Suppressor macrophage treated with lipopolysaccharide for 4 hours (primary cell): Measurements from ENCODE around the gene GPR180.

Experiments used
- DNase-seq: peaks from one replicate; pipeline ENCODE4 v3.0.0-alpha.2; 2020

Gene GPR180

GRCh38 chr13:94657167-94657566, 55.5 kb downstream of the GPR180 start:
- DNase-seq: peak; percentile 15

- DNase-seq: no peak
These were observed 57.4 kb downstream of the GPR180 start for GRCh38 chr13:94658926-94659597.

GRCh38 chr13:94659598-94659946, 57.9 kb downstream of the GPR180 start:
- DNase-seq: no peak

DNA sequence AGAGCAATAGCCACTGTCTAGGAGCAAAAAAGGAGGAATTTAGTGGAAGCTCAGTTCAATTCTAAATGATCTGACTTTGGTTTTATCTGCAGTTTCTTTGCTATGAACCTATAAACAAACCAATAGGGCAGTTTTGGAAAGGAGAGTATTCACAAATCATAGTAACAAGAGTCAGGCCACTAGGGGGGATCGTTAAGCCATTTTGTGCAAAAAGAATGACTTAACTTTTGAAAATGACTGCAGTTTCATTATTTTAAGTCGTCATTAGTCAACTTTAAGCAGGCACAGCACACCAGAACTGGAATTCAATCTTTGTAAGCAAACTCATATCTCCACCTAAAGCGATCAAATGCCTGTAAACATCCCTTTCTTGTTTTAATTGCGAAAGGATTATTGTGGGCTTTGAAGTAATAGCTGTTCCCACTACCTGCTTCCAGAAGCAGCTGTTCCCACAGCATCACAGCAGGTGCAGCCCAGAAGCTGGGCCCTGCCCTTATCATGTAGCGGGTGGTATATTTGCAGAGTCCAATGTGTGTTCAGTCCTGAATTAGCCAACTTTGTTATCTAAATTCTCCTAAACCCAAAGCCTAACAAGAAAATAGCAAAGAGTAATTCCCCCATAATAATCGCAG, 59.2 kb downstream of the GPR180 start:
- DNase-seq: peak; percentile 4

DNA sequence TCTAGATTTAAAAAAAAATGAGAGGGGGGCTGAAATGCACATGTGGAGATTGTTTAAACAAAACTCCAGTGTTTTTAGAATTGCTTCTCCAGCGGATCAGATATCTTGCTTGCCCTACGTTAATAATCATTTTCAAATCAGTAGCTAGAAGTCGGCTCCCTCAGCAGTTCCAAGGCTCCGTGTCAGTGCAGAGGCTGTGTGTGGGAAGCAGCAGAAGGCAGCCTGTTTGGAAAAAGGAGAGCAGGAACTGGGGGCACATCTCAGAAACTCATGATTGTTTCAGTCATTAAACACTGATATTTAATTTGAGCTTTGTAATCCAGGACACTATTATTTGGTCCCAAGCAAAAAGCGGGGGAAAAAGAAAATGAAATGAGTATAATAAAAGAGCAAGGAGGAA, 59.7 kb downstream of the GPR180 start:
- DNase-seq: no peak

- DNase-seq: no peak
These were observed 60.8 kb downstream of the GPR180 start for GRCh38 chr13:94662274-94662945.

- no peak for DNase-seq
These were observed 63.2 kb downstream of the GPR180 start for GRCh38 chr13:94664889-94665288.

GRCh38 chr13:94666065-94666464, 64.4 kb downstream of the GPR180 start:
- DNase-seq: peak; percentile 19

DNA sequence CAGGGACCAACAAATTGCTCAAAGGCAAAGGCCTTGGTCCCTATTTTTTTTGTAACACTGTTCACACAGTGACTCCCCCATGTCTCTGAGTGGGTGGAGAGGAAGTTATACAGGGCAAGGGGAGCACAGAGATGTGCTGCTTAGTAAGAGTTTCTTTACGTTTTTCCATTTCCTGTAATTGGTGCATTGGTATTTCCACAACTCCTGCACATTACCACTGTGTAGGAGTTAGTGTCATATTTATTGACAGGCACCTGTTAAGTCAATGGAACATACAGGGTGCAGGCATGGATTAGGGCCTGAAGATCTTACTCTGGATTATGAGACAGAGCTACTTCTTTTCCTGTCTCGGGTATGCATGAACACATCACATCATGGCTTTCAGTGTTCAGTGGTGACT, 65.5 kb downstream of the GPR180 start:
- DNase-seq: peak; percentile 9

DNA sequence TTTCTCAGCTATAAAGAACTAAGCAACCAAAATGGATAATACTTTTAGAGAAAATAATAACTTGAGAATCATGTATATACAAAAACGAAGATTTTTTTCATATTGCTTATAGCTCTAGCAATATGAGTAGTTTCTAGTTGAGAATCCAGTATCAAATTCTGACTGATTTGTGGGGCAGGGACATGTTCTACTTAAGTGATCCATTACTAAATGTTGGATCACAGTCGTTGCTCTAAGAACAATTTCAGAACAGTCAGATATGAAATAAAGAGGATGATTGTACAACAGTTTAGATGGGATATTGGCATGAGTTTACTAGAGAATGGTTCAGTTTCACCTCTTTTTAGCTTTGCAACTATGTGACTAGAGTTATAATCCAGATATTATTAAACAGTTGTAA, 70.7 kb downstream of the GPR180 start:
- no peak for DNase-seq

DNA sequence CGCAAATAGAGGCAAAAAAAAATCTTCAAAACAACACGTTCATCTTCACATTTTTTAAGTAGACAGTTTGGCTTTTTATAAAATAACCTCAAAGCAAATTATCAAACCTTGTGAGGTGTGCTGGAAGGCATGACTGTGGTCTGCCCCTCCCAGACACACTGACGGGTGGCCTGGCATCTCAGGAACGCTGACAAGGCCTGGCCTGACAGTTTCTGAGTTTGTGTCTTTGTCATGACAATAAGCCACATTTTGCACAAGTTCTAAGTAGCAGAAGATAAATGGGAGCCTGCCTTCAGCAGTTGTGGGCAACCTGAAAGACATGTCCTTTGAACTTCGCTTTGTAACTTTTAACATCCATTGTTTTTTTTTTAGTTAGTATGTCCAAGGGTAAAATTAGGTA, 72.2 kb downstream of the GPR180 start:
- DNase-seq: no peak

- peak; percentile 61 for DNase-seq
These were observed 73.1 kb downstream of the GPR180 start for GRCh38 chr13:94674609-94675348.

DNA sequence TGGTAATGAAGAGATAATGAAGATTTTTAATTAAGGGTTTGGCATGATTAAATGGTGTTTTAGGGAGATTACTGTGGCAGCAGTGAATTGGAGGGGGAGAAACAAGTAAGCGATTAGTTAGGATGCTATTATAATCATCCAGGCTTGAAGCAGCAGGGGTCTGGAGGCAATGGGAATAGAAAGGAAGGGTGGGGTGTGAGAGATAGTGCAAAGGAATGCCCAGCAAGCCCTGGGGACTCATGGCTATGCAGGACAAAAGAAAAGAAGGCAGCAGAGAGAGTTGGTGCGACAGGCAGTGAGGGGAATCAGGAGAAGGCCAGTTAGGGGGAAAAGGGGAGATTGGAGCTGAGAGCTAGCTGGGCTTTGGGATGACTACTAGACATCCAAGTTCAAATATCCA, 76.1 kb downstream of the GPR180 start:
- no peak for DNase-seq

GRCh38 chr13:94678845-94679244, 77.2 kb downstream of the GPR180 start:
- DNase-seq: no peak

- no peak for DNase-seq
These were observed 78.0 kb downstream of the GPR180 start for GRCh38 chr13:94679614-94680013.

- no peak for DNase-seq
These were observed 80.6 kb downstream of the GPR180 start for GRCh38 chr13:94682229-94682628.

DNA sequence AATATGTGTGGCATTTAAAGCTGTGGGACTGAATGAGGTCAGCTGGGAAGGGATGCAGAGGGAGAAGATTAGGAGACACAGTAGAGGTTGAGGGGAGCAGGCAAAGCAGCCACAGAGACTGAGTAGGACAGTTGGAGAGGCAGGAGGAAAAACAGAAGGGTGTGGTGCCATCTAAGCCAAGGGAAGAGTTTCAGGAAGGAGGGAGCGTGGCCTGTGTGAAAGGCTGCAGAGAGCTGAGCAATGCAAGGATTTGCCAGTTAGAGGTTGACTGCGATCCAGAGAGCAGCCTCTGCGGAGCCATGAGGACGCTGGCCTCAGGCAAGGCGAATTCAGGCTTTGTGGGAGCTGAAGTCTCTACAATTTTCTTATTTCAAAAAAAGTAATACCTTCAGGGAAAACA, 81.8 kb downstream of the GPR180 start:
- DNase-seq: no peak
